ENCODE data around the gene NRCAM. TPM values are rescaled to one million over a fixed set of nuclear protein-coding genes. Genes with fewer than 3 reads are reported as not detected.

Gene NRCAM
- total RNA-seq, 1 donor: 1.3 TPM

DNA sequence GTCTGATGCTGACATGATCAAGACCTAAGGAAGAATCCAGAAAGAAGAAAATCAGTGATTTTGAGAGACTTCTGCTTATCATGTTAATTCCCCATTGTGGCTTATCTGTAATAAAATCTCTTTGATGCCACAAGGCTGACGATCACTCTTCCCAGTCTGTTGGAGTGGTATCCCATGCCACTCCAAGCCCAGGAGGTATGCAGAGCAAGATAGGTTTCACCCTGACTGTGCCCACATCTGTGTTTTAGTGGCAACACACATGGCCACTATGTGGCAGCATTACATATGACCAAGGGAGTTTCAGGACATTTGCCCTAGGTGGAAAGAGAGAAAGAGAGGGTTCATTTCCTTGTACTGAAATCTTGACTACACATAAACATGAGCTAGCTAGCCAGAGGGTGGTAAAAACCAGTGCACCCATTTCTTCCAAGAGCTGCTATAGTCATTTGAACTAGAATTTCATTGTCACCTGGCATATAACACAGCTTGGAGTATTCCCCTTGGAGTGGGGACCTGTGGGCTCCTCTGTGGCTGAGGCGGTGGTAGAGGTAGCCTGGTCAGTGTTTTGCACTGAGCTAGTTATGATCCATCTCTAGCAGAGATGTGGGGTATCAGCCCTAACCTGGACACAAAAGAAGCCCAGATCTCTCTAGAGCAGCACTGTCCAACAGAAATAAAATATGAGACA, 346.9 kb downstream of the NRCAM start:
- no peak overlapping the region for H3K4me3 ChIP-seq (ENCODE audit: low read depth, low read length)
- peak; percentile 40 for TF ChIP-seq CTCF (IDR thresholded peaks at IDR 0.05; ENCODE audit: insufficient read depth, low read depth, low read length)
- DNase-seq (ENCODE audit: low read depth): no peak

- TF ChIP-seq CTCF (IDR thresholded peaks at IDR 0.05; ENCODE audit: insufficient read depth, low read depth, low read length): no peak
- no peak for DNase-seq (ENCODE audit: low read depth)
- no peak overlapping the region for H3K4me3 ChIP-seq (ENCODE audit: low read depth, low read length)
These were observed 348.1 kb downstream of the NRCAM start for GRCh38 chr7:108108131-108108530.

GRCh38 chr7:108104324-108104723, 351.9 kb downstream of the NRCAM start:
- no peak for TF ChIP-seq CTCF (IDR thresholded peaks at IDR 0.05; ENCODE audit: insufficient read depth, low read depth, low read length)
- H3K4me3 ChIP-seq (ENCODE audit: low read depth, low read length): no peak overlapping the region
- DNase-seq (ENCODE audit: low read depth): peak; percentile 69

- no peak for TF ChIP-seq CTCF (IDR thresholded peaks at IDR 0.05; ENCODE audit: insufficient read depth, low read depth, low read length)
- peak overlapping the region; percentile 53 for H3K4me3 ChIP-seq (ENCODE audit: low read depth, low read length)
- peak; percentile 93 for DNase-seq (ENCODE audit: low read depth)
These were observed 352.5 kb downstream of the NRCAM start for GRCh38 chr7:108103558-108104298.

- DNase-seq (ENCODE audit: low read depth): peak; percentile 81
- TF ChIP-seq CTCF (IDR thresholded peaks at IDR 0.05; ENCODE audit: insufficient read depth, low read depth, low read length): no peak
- peak overlapping the region; percentile 53 for H3K4me3 ChIP-seq (ENCODE audit: low read depth, low read length)
These were observed 353.4 kb downstream of the NRCAM start for GRCh38 chr7:108102671-108103312.

DNA sequence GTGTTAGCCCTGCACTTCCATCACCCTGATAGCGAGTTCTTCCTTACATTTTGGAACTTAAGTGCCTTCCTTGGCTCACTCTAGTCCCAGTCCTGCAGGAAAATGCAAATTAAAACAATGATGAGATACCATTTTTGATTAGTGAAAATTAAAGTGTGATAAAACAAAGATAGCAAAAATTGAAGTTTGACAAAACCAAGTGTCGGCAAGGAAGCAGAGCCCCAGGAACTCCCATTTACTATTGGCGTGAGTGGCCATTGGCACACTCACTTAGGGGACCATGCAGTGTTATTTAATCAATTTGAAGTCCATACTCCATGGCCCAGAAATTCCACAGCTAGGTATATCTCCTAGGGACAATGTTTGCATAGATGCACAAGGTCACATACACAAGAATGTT, 354.5 kb downstream of the NRCAM start:
- no peak for TF ChIP-seq CTCF (IDR thresholded peaks at IDR 0.05; ENCODE audit: insufficient read depth, low read depth, low read length)
- no peak overlapping the region for H3K4me3 ChIP-seq (ENCODE audit: low read depth, low read length)
- no peak for DNase-seq (ENCODE audit: low read depth)
